DND-41 (cell line): ENCODE results near the gene NUAK2.

Experiments
- ATAC-seq: fragments of 200-7000 bp; cut with Tn5 transposase; 3 replicates; pipeline ENCODE4 v1.9.1; 2021; ENCODE audit warnings: low read depth; ENCODE audit not compliant: insufficient read depth
- DNase-seq: peaks from one replicate; pipeline ENCODE4 v3.0.0-alpha.2; 2020
- H2AFZ ChIP-seq: 2 replicates; pipeline ENCODE4 v1.6.0; 2012; ENCODE audit warnings: low read depth, low read length
- H3K27ac ChIP-seq: 2 replicates; pipeline ENCODE4 v1.5.1; 2012; ENCODE audit warnings: low read length, inconsistent platforms
- H3K27me3 ChIP-seq: fragments of 200-600 bp; sonication (generic); 2 replicates; pipeline ENCODE4 v1.6.0; 2012; ENCODE audit warnings: low read length, mild to moderate bottlenecking, inconsistent platforms; ENCODE audit not compliant: insufficient read depth, poor library complexity
- H3K36me3 ChIP-seq: 2 replicates; pipeline ENCODE4 v1.5.1; 2012; ENCODE audit warnings: low read length, inconsistent platforms; ENCODE audit not compliant: insufficient read depth
- H3K4me1 ChIP-seq: 2 replicates; pipeline ENCODE4 v1.5.1; 2012; ENCODE audit warnings: mild to moderate bottlenecking, low read length; ENCODE audit not compliant: insufficient read depth
- H3K4me2 ChIP-seq: 2 replicates; pipeline ENCODE4 v1.6.0; 2012; ENCODE audit warnings: mild to moderate bottlenecking, moderate library complexity, low read length, inconsistent platforms; ENCODE audit not compliant: insufficient read depth
- H3K4me3 ChIP-seq, 2 experiments: fragments of 200-600 bp in 1 of 2; shearing (Covaris generic) in 1 of 2; 2 replicates each; pipeline ENCODE4 v1.5.1; 2012 to 2016; ENCODE audit warnings: inconsistent platforms in 2 of 2, low read length in 2 of 2, mild to moderate bottlenecking in 2 of 2, low read depth in 1 of 2, moderate library complexity in 1 of 2
- H3K79me2 ChIP-seq: 2 replicates; pipeline ENCODE4 v1.6.0; 2012; ENCODE audit warnings: low read length, inconsistent platforms; ENCODE audit not compliant: insufficient read depth
- H3K9ac ChIP-seq: 2 replicates; pipeline ENCODE4 v1.6.0; 2012; ENCODE audit warnings: low read depth, mild to moderate bottlenecking, inconsistent platforms, low read length, moderate library complexity
- H3K9me3 ChIP-seq: 2 replicates; pipeline ENCODE4 v1.5.1; 2012; ENCODE audit warnings: low read length, moderate library complexity, mild to moderate bottlenecking, inconsistent platforms; ENCODE audit not compliant: insufficient read depth, severe bottlenecking
- H4K20me1 ChIP-seq: 2 replicates; pipeline ENCODE4 v1.6.0; 2012; ENCODE audit warnings: low read length; ENCODE audit not compliant: insufficient read depth
- EZH2 ChIP-seq: IDR thresholded peaks from 3 replicates; pipeline ENCODE4 v1.6.1; 2012; ENCODE audit warnings: borderline replicate concordance, low read depth, mild to moderate bottlenecking, moderate library complexity, low read length, inconsistent platforms; ENCODE audit not compliant: severe bottlenecking
- TF ChIP-seq, protein P1 (sequence below): IDR thresholded peaks from 2 replicates; pipeline ENCODE4 v1.5.1; 2012; ENCODE audit warnings: borderline replicate concordance, low read length, moderate library complexity, mild to moderate bottlenecking; ENCODE audit not compliant: poor library complexity, severe bottlenecking; ENCODE audit errors: extremely low read depth

Gene NUAK2

DNA sequence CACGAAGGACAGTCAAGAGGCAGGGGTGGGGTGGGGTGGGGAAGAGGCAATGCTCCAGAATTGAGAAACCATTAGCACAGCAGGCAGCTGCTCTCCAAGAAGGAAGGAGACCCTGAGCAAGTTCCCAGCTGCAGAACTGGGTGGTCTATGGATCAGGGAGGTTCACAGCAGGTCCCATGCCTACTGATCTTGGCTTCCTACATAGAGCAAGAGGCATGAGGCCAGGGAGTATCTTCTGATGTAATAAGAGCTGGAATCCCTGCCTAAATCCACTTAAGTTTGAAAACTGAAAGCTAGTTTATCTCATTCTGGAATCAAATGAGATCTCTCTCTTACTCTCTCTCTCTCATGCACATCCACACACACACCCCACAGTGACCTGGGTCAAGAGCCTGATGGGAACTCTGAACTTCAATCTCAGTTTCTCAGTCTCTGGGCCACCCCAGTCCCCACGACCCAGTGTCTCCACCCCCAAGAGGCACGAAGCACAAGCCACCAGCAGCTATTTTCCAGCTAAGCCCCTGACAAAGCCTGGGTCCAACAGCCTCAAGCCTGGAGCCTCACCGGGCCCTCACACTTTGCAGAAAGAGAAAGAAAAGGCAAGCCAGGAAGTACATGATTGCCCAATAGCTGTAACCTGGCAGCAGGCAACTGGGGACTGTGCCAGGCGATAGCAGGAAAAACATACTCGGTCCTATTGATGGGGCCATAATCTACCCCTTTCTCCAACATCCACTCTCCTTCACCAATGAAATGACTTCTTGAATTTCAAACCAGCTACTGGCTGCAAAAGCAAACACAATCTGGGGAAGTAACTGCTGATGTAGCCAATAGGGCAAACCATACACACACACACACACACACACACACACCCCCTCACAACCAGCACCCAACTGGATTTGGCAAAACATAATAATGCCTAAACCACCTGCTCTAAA is 2.2 kb downstream of the NUAK2 start:
- Histone ChIP-seq H3K4me2 (no peak overlapping the region), H3K9me3 (no peaks in the 10 kb centered on the region), H3K4me3 (no peak overlapping the region), H3K9ac (no peak overlapping the region), H3K27ac (no peak overlapping the region), H4K20me1 (no peaks in the 10 kb centered on the region), H3K27me3 (peaks cover 5% of the 10 kb centered on the region), H3K36me3 (no peaks in the 10 kb centered on the region), H3K4me1 (no peaks in the 10 kb centered on the region), H3K79me2 (no peaks in the 10 kb centered on the region), H2AFZ (no peak overlapping the region)
- TF ChIP-seq EZH2, result no peak
- TF ChIP-seq, protein P1, sequence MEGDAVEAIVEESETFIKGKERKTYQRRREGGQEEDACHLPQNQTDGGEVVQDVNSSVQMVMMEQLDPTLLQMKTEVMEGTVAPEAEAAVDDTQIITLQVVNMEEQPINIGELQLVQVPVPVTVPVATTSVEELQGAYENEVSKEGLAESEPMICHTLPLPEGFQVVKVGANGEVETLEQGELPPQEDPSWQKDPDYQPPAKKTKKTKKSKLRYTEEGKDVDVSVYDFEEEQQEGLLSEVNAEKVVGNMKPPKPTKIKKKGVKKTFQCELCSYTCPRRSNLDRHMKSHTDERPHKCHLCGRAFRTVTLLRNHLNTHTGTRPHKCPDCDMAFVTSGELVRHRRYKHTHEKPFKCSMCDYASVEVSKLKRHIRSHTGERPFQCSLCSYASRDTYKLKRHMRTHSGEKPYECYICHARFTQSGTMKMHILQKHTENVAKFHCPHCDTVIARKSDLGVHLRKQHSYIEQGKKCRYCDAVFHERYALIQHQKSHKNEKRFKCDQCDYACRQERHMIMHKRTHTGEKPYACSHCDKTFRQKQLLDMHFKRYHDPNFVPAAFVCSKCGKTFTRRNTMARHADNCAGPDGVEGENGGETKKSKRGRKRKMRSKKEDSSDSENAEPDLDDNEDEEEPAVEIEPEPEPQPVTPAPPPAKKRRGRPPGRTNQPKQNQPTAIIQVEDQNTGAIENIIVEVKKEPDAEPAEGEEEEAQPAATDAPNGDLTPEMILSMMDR, result no peak
- ATAC-seq (no peak), DNase-seq (no peak)

DNA sequence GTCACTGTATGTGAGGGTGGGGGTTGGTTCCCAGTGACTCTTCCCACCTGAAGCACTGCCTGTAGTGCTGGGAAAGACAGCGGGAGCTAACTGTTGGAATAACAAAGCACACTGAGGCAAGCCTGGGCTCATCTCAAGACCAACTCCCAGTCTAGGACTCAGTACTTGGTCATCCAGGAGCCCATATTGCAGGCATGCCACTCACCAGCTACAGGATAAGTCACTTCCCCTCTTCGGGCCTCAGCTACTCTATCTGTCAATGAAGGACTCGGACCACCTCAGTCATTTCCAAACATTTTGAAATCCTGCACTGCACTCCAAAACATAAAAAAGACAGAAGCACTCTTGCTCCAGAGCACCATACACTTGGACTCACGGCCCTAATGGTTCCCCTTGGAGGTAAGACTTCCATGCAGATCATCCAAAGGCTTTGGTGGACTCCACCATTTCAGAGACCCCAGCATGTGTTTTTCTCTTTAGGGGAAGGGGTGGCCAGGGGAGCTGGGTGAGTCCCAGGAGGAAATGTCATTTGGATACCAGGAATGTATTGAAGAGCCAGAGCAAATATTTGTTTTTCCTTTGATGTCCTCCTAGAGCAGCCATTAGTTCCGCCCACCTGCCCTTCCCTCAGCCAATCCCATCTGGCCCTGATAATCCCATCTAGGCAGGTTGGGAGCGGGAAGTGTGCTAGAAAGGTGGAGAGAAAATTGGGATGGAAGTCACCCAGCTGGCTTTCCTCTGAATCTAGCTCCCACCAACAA is 3.1 kb downstream of the NUAK2 start:
- Histone ChIP-seq H3K4me3 (no peak overlapping the region), H4K20me1 (no peaks in the 10 kb centered on the region; the same call in 1 of the 2 replicates), H3K9ac (no peak overlapping the region), H3K27ac (no peak overlapping the region), H3K27me3 (peaks cover 14% of the 10 kb centered on the region), H3K36me3 (no peaks in the 10 kb centered on the region), H3K4me1 (no peaks in the 10 kb centered on the region), H3K4me2 (no peak overlapping the region), H3K9me3 (no peaks in the 10 kb centered on the region), H2AFZ (no peak overlapping the region), H3K79me2 (no peaks in the 10 kb centered on the region)
- TF ChIP-seq EZH2, result no peak
- TF ChIP-seq, protein P1, result no peak
- ATAC-seq (no peak), DNase-seq (no peak)

DNA sequence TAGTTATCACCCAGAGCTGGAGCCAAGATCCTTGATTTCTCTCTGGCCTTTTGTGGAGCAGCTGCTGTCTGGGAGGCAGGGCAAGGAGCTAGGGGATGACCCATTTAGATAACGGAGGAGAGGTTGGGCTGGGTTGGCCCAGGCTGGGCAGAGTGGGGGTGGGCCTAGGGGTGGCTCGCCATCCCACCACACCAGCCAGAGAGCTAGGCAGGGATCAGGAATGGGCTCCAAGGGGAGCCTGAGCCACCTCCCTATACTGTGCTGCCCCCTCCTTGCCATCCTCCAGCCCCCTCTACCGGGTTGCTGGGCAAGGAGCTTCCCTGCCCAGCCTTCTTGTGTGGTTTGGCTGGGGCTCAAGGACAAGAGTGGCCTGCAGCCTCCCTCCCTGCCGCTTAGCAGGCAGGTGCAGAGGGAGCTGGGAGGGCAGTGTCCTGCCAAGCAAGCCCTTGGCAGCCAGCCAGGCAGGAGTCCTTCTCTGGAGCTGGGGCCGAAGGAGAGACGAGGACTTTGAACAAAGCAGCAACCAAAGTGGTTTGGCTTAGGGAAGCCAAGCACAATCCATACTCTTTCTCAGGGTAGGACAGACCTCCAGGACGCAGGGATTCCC is 4.1 kb downstream of the NUAK2 start:
- TF ChIP-seq EZH2, result no peak
- TF ChIP-seq, protein P1, result no peak
- Histone ChIP-seq H3K4me2 (no peak overlapping the region), H3K9me3 (no peaks in the 10 kb centered on the region), H3K79me2 (no peaks in the 10 kb centered on the region), H3K27me3 (peaks cover 18% of the 10 kb centered on the region), H3K27ac (no peak overlapping the region), H2AFZ (no peak overlapping the region), H3K4me3 (no peak overlapping the region), H3K36me3 (no peaks in the 10 kb centered on the region), H3K4me1 (no peaks in the 10 kb centered on the region), H4K20me1 (no peaks in the 10 kb centered on the region; the same call in 1 of the 2 replicates), H3K9ac (no peak overlapping the region)
- DNase-seq (no peak), ATAC-seq (no peak)
